Raji (cell line): ENCODE results near the gene SLC26A3.

Source experiments
- POLR2A ChIP-seq: IDR thresholded peaks from 2 replicates; pipeline ENCODE4 v1.6.1; 2011; ENCODE audit warnings: low read depth, low read length, control low read depth; ENCODE audit not compliant: insufficient read depth

Gene SLC26A3

DNA sequence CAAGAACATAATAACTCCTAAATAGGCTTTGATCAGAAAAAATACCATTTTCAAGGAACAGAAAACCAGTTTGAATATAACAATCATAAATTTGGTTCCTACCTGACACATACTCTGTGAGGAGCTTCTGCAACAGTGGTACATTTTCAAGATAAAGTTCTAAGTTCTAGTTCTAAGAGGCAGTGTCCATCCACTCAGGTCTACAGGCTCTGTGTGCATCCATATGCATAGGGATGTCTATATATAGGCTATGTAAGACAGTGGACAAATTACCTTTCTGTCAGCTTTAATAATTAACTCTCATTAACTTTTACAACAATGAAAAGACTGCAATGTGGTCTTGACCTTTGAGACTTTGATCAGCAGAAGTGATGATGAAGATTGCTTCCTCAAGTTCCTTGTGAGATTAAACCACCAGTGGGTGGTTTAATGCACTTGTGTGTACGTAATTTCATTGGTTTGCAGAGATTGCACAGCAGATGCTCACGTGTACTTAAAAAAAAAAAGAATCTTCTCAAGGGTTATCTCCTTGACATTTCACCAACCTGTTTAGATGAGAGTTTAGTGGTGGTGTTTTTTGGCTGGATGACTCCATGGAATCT is at the start of gene SLC26A3:
TSS of gene SLC26A3 (minus strand) at position 215 of the 602 bp plus-strand sequence. CDS start 8,714 bp downstream, outside the sequence.
- TF ChIP-seq POLR2A = no peak

DNA sequence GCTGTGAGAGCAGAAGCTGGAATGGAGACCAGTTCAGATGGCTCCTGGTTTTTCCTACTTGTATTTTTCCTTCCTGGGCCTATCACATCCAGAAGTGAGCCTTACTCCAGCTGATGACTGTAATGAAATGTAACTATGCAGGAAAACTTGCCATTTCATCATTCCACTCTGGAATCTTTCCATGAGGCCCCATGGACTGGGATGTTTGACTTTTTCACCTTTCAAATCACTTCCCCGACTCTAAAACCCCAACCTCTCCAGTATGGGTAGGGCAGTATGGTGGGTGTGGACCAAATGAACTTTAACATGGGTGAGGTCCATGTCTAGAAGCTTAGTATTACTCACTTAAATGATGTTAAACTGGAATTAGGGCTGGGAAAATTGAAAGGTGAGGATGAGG is 47.6 kb upstream of the SLC26A3 start:
- TF ChIP-seq POLR2A = no peak

DNA sequence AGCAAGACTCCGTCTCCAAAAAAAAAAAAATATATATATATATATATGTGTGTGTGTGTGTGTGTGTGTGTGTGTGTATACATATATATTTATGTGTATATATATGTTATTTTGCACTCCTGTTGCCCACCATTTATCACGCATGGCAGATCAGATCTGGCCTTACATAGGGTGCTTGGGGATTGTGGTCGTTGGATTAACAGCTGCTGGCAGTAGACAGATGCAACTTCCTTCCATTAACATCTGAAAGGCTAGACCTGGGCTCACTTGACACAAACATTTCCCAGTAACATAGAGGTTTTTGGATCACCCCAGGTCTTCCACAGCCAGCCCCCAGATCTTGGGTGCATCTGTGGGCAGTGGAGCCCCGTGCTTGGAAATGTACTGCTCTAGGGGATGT is 47.2 kb upstream of the SLC26A3 start:
- TF ChIP-seq POLR2A = no peak

- no peak for TF ChIP-seq POLR2A
Observed at GRCh38 chr7:107847168-107847835, 44.3 kb upstream of the SLC26A3 start.

GRCh38 chr7:107846324-107846723 is 43.3 kb upstream of the SLC26A3 start:
- TF ChIP-seq POLR2A = no peak

DNA sequence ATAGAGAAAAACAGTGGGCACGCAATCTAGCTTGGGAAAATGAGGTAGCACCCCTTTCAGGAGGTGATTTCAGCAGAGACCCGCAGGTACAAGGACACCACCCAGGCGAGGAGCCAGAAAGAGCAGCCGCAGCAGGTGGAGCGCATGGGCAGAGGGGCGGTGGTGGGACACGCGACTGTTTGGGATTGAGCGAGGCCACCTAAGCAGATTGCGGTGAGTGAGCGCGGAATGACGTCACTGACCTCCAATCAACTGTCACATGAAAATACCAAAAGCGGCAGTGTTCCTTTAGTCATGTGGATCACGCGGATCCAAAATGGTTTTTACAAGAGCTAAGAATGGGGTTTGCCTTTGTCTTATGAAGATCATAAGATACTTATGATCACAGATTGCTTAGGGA is 40.2 kb upstream of the SLC26A3 start:
- no peak for TF ChIP-seq POLR2A

DNA sequence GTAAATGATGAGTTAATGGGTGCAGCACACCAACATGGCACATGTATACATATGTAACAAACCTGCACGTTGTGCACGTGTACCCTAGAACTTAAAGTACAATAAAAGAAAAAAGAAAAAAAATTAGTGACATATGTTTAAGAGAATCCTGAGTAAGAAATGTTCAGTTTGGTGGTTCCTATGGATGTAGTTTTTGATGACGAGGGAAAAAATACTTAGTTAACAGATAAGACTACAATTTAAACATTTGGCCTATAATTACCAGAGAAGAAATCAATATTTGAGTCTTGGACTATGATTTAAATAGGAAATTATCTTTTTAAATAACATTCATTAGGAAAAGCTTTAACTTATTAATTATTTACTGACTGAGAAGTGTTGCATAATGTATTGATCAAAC is 39.2 kb upstream of the SLC26A3 start:
- no peak for TF ChIP-seq POLR2A

DNA sequence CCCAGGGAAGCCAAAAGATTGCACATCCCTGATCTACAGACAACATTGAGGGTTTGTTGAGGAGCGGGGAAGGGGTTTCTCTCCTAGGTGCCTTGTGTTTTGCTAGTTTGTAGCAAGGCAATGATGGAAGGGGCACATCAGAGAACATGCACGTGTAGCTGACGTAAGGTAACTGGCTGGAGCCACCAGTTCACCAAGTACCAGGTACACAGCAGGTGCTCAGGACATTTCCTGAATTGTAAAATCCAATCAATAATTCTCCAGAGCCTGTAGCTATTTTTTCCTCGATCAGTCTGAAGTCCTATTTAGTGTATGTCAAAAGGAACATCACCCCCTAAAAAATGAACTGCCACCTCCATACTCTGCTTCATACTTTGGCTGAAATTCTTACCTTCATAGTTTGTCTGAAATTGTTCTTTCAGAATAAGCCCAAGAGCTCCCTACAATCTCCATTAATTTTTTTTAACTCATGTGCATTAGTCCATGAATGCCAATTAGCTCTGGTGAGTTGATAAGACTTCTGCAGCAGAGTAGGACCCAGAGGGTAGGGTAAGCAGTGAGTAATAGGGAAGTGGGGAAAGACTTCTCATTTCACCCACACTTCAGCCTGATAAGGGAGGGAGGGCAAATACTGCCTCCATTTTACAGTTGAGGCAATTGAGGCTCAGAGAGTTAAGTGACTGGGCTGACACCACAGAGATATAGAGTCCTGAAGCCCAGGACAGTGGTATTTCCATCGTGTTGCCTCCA is 36.0 kb upstream of the SLC26A3 start:
- no peak for TF ChIP-seq POLR2A

- TF ChIP-seq POLR2A = no peak
Observed at GRCh38 chr7:107838024-107838601, 35.1 kb upstream of the SLC26A3 start.

DNA sequence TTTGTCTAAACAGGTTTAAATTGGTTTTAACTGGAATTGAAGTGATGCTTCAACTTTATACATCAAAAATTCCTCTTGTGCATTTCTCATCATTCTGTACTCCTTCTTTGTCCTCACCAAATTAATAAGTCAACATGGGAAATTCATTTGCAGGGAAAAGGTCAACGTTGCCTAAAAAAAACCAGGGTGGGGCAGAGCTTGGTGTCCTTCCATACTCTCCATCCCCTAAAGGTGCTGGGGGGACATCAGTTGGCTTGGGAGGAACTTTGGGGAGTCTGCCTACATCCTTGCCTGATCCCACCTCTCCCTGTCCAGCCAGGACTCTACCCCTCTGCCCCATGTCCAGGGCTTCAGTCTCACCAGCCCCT is 34.1 kb upstream of the SLC26A3 start:
- no peak for TF ChIP-seq POLR2A

DNA sequence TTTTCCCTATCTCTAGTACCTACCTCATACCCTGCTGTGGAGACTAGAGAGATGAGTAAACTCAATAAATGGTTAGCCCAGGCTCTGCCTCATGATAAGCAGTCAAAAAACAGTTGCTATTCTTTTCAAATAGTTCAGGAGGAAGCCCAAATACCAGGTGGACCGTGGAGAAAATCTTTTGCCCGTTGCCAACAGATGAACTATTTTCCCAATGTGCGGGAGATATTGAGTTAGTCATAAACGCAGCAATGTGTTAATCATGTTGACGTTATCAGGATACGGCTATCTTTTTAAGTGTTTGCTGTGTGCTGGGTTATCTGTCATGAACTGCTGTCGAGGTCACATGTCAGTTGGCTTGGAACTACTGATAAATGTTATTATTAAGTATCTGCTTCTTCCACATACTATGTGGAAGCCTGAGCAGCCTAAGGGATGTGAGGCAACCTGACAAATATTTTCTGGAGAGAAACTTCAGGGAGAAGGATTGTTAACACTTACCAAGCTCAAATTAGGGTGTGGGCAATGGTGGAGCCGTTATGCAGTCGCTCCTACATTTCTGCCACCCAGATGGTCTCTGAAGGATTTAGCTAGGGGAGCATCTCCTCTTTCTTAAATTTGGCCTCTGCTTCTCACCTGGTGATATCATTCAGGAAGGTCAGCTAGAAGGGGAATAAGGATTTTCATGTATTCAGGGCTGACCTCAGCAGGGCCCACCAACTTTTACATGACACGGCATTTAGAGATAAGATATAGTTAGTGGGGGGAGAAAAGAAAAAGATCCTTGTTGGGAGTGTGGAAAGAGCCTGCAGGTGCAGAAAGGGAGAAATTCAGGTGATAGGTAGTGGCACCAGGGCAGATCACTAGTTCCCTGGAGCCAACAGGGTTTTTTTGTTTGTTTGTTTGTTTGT is 33.5 kb upstream of the SLC26A3 start:
- TF ChIP-seq POLR2A = no peak

- no peak for TF ChIP-seq POLR2A
Observed at GRCh38 chr7:107834401-107834800, 31.4 kb upstream of the SLC26A3 start.

DNA sequence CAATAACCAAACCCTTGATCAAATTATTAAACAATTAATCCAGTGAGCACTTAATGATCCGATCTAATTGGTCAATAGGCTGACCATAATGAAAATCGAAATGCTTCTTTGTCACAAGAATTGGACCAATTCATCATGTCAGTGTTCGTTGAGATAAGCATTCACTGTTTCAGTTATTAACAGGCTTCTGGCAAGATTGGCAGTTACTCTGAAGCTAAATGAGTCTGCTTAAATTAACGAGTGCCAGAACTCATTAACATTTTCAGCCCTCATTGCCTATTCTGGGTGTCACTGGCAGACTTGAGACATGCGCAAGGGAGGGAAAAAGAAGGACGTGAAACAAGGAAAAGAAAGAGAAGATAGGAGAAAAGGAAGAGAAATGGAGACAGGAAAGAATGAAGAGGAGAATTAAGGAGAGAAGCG is 30.7 kb upstream of the SLC26A3 start:
- TF ChIP-seq POLR2A = no peak

DNA sequence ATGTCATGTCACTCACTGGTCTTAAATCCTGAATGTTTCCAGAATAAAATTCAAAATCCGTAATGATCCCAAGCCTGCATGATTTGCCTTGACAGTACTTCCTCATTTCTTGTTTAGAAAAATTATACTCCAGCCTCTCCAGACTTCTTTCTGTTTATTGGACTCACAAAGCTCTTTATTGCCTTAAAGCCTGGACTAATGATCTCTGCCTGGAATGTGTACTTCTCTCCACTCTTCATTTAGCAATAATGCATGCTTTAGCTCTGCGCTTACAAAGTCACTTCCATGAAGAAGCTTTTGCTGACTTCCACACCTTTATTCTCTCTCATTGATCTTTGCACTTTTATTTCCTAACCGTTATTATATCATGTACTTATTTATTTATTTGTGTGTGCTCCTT is 27.4 kb upstream of the SLC26A3 start:
- TF ChIP-seq POLR2A = no peak

DNA sequence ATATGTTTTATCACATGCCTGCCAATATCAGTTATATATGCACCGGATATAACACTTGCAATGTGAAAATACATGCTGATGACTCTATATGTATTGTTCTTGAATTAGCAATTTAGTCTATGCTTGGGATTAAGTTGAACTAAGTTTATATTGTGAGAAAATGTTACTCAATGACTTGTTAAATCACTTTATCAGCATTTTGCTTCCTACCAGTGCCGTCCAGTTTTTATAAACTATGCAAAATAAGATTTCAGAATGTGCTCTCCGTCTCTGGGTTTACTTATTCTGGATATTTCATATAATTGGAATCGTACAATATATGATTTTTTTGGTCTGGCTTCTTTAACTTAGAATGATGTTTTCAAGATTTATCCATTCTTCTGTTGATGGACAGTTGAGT is 25.5 kb upstream of the SLC26A3 start:
- TF ChIP-seq POLR2A = no peak
